ENCODE measurements around the gene RRP9. TPM values are rescaled to one million over a fixed set of nuclear protein-coding genes. Genes with fewer than 3 reads are reported as not detected.

The RRP9 gene
- total RNA-seq, 1 experiment from 2014 or later: 71.3 TPM

GRCh38 chr3:51985063-51985462 is 43.4 kb upstream of the RRP9 start:
- Histone ChIP-seq H3K9me2 (ENCODE audit: insufficient read depth) (no peaks in the 10 kb centered on the region), H3K27ac (ENCODE audit: low read depth, low read length) (no peak overlapping the region; the same call in 1 of the 2 replicates), H3K27me3 (ENCODE audit: insufficient read depth, low read length) (no peaks in the 10 kb centered on the region), H3K79me2 (ENCODE audit: insufficient read depth, low read length) (peaks cover 12% of the 10 kb centered on the region), H3K4me3 (replicated peaks in 1 of 2; ENCODE audit: low read depth in 1 of 2, low read length in 2 of 2) (no peak overlapping the region), H3K36me3 (ENCODE audit: control insufficient read depth in 1 of 2, insufficient read depth in 2 of 2, low read length in 2 of 2) (no peaks in the 10 kb centered on the region), H3K9ac (ENCODE audit: low read length) (no peak overlapping the region), H4K20me1 (ENCODE audit: insufficient read depth) (no peaks in the 10 kb centered on the region), H3K9me3 (ENCODE audit: control insufficient read depth in 1 of 2, insufficient read depth in 1 of 2, low read depth in 1 of 2, low read length in 2 of 2) (no peaks in the 10 kb centered on the region), H3K4me2 (ENCODE audit: low read length) (no peak overlapping the region), H3K4me1 (ENCODE audit: control insufficient read depth in 1 of 2, insufficient read depth in 2 of 2, low read length in 2 of 2) (peaks cover 24 to 56% of the 10 kb centered on the region in 2 experiments), H2AFZ (ENCODE audit: low read depth, low read length, poor library complexity, severe bottlenecking) (no peak overlapping the region)
- TF ChIP-seq JUND (IDR thresholded peaks at IDR 0.05) (no peak), ZBTB33 (IDR thresholded peaks at IDR 0.05; ENCODE audit: extremely low read depth, insufficient replicate concordance, low read length) (no peak), CEBPB (IDR thresholded peaks at IDR 0.05; ENCODE audit: low read depth) (no peak), EZH2 (IDR thresholded peaks at IDR 0.05) (no peak), SIN3A (IDR thresholded peaks at IDR 0.05; ENCODE audit: low read depth) (no peak), CTCF (IDR thresholded peaks at IDR 0.05 in 2 of 3, conservative IDR thresholded peaks at IDR 0.05 in 1 of 3; ENCODE audit: borderline replicate concordance in 1 of 3, insufficient read depth in 1 of 3, low read depth in 2 of 3, low read length in 2 of 3) (no peak), REST (IDR thresholded peaks at IDR 0.05; ENCODE audit: low read depth) (no peak), TCF7L2 (IDR thresholded peaks at IDR 0.05; ENCODE audit: borderline replicate concordance, extremely low read depth, insufficient read depth, insufficient read length) (no peak)
- ATAC-seq (no peak), DNase-seq (ENCODE audit: low read depth, low spot score) (no peak)
- CTCF ChIA-PET: no interaction called here
- POLR2A ChIA-PET: interaction anchor here (1.5 to 4.3 kb wide), 3 partner anchors 7 to 44 kb away, joined by 3 to 47 read pairs (median 31); partner anchors contain the start of genes PARP3, RPL29 and RRP9
- intact Hi-C loops (cut with micrococcal nuclease): no loop called here
- no TSS peak for BruUV-seq (replicated peaks)
- RAD21 ChIA-PET (ENCODE audit: low non-redundant PET in 1 of 2, low total read pairs in 2 of 2, uncharacterized antibody in 2 of 2, unreplicated experiment in 2 of 2): no interaction called here
